Measurements from ENCODE around the gene HUWE1. TPM values are rescaled to one million over a fixed set of nuclear protein-coding genes. Genes with fewer than 3 reads are reported as not detected.
"Not testable (repeated sequence)": the region's sequence is repeated elsewhere in the genome, so short reads cannot be mapped to it uniquely, and the experiment has no call there.

The HUWE1 gene, protein sequence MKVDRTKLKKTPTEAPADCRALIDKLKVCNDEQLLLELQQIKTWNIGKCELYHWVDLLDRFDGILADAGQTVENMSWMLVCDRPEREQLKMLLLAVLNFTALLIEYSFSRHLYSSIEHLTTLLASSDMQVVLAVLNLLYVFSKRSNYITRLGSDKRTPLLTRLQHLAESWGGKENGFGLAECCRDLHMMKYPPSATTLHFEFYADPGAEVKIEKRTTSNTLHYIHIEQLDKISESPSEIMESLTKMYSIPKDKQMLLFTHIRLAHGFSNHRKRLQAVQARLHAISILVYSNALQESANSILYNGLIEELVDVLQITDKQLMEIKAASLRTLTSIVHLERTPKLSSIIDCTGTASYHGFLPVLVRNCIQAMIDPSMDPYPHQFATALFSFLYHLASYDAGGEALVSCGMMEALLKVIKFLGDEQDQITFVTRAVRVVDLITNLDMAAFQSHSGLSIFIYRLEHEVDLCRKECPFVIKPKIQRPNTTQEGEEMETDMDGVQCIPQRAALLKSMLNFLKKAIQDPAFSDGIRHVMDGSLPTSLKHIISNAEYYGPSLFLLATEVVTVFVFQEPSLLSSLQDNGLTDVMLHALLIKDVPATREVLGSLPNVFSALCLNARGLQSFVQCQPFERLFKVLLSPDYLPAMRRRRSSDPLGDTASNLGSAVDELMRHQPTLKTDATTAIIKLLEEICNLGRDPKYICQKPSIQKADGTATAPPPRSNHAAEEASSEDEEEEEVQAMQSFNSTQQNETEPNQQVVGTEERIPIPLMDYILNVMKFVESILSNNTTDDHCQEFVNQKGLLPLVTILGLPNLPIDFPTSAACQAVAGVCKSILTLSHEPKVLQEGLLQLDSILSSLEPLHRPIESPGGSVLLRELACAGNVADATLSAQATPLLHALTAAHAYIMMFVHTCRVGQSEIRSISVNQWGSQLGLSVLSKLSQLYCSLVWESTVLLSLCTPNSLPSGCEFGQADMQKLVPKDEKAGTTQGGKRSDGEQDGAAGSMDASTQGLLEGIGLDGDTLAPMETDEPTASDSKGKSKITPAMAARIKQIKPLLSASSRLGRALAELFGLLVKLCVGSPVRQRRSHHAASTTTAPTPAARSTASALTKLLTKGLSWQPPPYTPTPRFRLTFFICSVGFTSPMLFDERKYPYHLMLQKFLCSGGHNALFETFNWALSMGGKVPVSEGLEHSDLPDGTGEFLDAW (N-terminal part only)
- total RNA-seq = 204 TPM
- 1 to 10 TPM; 7.3 to 9.9 (median 8.7) TPM for polyA plus RNA-seq

- peaks cover 18% of the 10 kb centered on the region for H3K4me1 ChIP-seq (ENCODE audit: control insufficient read depth, insufficient read depth, low read length, poor library complexity, severe bottlenecking)
- DNase-seq = peak; percentile 73 to 85 (median 75)
- H3K27ac ChIP-seq (ENCODE audit: insufficient read depth, low read length, poor library complexity, severe bottlenecking) = peak within 1 kb of the TSS; percentile 83
- Mint-ChIP-seq H3K4me3 (peak within 1 kb of the TSS; percentile 92 to 96 (median 94)), H3K27ac (peak within 1 kb of the TSS; percentile 84 to 95 (median 93)), H3K36me3 (peaks cover 3% of the 10 kb centered on the region), H3K4me1 (peaks cover 0 to 40% (median 20%) of the 10 kb centered on the region in 4 donors), H3K9me3 (peaks cover 0 to 1% (median 0%) of the 10 kb centered on the region in 7 donors), H3K27me3 (peaks cover 5% of the 10 kb centered on the region)
- peaks cover 5% of the 10 kb centered on the region for H3K36me3 ChIP-seq (ENCODE audit: control insufficient read depth, insufficient read depth, low read length)
- peak within 1 kb of the TSS; percentile 90 for H3K4me3 ChIP-seq (ENCODE audit: low read depth, low read length)
- H3K9me3 ChIP-seq (ENCODE audit: control insufficient read depth in 2 of 2, low read length in 2 of 2) = no peaks in the 10 kb centered on the region
- ATAC-seq (ENCODE audit: low read depth in 2 of 2) = peak; percentile 35 to 41
- no peaks in the 10 kb centered on the region for H3K27me3 ChIP-seq (ENCODE audit: control insufficient read depth, insufficient read depth, low read length)
These were observed at the start of gene HUWE1 for GRCh38 chrX:53686151-53686885. Gene HUWE1, minus strand, starts transcription at chrX:53686719. Its CDS starts 32,612 bp downstream, at chrX:53654107.

DNA sequence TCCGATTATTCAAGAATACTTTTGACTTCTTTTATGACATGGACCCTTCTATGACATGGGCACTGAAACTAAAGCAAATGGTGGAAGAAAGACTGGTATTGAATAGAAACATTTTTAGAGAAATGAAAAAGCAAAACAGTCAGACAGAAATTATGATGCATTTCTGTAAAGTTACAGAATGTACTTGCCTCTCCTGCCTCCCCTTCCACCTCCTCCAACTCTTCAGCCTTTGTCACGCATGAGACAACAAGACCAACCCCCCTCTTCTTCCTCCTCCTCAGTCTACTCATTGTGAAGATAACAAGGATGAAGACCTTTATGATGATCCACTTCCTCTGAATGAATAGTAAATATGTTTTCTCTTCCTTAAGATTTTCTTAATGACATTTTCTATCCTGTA, 46.3 kb upstream of the HUWE1 start:
- peak overlapping the region in 1 of 3 donors; percentile 46 for H3K27ac Mint-ChIP-seq
- no peaks in the 10 kb centered on the region for H3K27me3 ChIP-seq (ENCODE audit: control insufficient read depth, insufficient read depth, low read length)
- H3K36me3 Mint-ChIP-seq = no peaks in the 10 kb centered on the region
- no peak overlapping the region for H3K27ac ChIP-seq (ENCODE audit: insufficient read depth, low read length, poor library complexity, severe bottlenecking)
- ATAC-seq (ENCODE audit: low read depth in 2 of 2) (no peak), DNase-seq (peak in 1 of 3 donors; percentile 34)
- H3K27me3 Mint-ChIP-seq = no peaks in the 10 kb centered on the region
- H3K36me3 ChIP-seq (ENCODE audit: control insufficient read depth, insufficient read depth, low read length) = no peaks in the 10 kb centered on the region
- H3K4me1 Mint-ChIP-seq = peaks cover 6 to 18% (median 12%) of the 10 kb centered on the region in 4 donors
- peaks cover 0 to 6% (median 0%) of the 10 kb centered on the region in 7 donors for H3K9me3 Mint-ChIP-seq
- H3K4me3 Mint-ChIP-seq = no peak overlapping the region
- no peaks in the 10 kb centered on the region for H3K9me3 ChIP-seq (ENCODE audit: control insufficient read depth in 2 of 2, low read length in 2 of 2)
- H3K4me3 ChIP-seq (ENCODE audit: low read depth, low read length) = no peak overlapping the region
- H3K4me1 ChIP-seq (ENCODE audit: control insufficient read depth, insufficient read depth, low read length, poor library complexity, severe bottlenecking) = peaks cover 5% of the 10 kb centered on the region

GRCh38 chrX:53729751-53730150, 43.2 kb upstream of the HUWE1 start:
- no peak overlapping the region for H3K27ac Mint-ChIP-seq
- no peak overlapping the region for H3K4me3 Mint-ChIP-seq
- Histone ChIP-seq H3K27ac (ENCODE audit: insufficient read depth, low read length, poor library complexity, severe bottlenecking) (no peak overlapping the region), H3K27me3 (ENCODE audit: control insufficient read depth, insufficient read depth, low read length) (no peaks in the 10 kb centered on the region), H3K4me1 (ENCODE audit: control insufficient read depth, insufficient read depth, low read length, poor library complexity, severe bottlenecking) (peaks cover 5% of the 10 kb centered on the region), H3K36me3 (ENCODE audit: control insufficient read depth, insufficient read depth, low read length) (no peaks in the 10 kb centered on the region), H3K4me3 (ENCODE audit: low read depth, low read length) (no peak overlapping the region), H3K9me3 (ENCODE audit: control insufficient read depth in 2 of 2, low read length in 2 of 2) (no peaks in the 10 kb centered on the region)
- H3K36me3 Mint-ChIP-seq = no peaks in the 10 kb centered on the region
- DNase-seq = no peak
- no peak for ATAC-seq (ENCODE audit: low read depth in 2 of 2)
- no peaks in the 10 kb centered on the region for H3K9me3 Mint-ChIP-seq
- no peaks in the 10 kb centered on the region for H3K27me3 Mint-ChIP-seq
- peaks cover 6 to 18% (median 9%) of the 10 kb centered on the region in 4 donors for H3K4me1 Mint-ChIP-seq

GRCh38 chrX:53728506-53728905, 42.0 kb upstream of the HUWE1 start:
- Histone ChIP-seq H3K4me1 (ENCODE audit: control insufficient read depth, insufficient read depth, low read length, poor library complexity, severe bottlenecking) (no peaks in the 10 kb centered on the region), H3K4me3 (ENCODE audit: low read depth, low read length) (no peak overlapping the region), H3K27me3 (ENCODE audit: control insufficient read depth, insufficient read depth, low read length) (no peaks in the 10 kb centered on the region), H3K9me3 (ENCODE audit: control insufficient read depth in 2 of 2, low read length in 2 of 2) (no peaks in the 10 kb centered on the region), H3K27ac (ENCODE audit: insufficient read depth, low read length, poor library complexity, severe bottlenecking) (no peak overlapping the region), H3K36me3 (ENCODE audit: control insufficient read depth, insufficient read depth, low read length) (no peaks in the 10 kb centered on the region)
- Mint-ChIP-seq H3K4me1 (peaks cover 0 to 10% (median 6%) of the 10 kb centered on the region in 4 donors), H3K9me3 (no peaks in the 10 kb centered on the region), H3K27me3 (no peaks in the 10 kb centered on the region), H3K36me3 (no peaks in the 10 kb centered on the region), H3K27ac (peak overlapping the region in 1 of 3 donors; percentile 6), H3K4me3 (no peak overlapping the region)
- DNase-seq (no peak), ATAC-seq (ENCODE audit: low read depth in 2 of 2) (no peak)

DNA sequence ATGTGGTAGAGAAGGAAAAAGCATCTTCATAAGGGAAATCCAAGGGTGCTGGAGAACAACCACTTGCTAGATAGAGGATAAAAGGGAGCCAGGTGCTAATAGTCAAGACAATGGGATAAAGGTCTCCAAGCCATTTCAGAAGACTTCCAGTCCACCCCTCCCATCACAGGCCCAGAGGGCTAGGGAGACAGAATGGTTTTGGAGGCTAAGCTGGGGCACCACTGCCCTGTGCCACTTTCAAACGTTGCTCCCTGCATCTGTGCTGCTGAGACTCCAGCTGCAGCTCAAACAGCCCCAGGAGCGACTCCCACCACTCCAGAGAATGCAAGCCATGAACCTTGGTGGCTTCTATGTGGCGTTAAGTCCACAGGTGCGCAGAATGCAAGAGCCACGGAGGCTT, 38.4 kb upstream of the HUWE1 start:
- no peaks in the 10 kb centered on the region for H3K4me1 ChIP-seq (ENCODE audit: control insufficient read depth, insufficient read depth, low read length, poor library complexity, severe bottlenecking)
- Mint-ChIP-seq H3K36me3 (no peaks in the 10 kb centered on the region), H3K4me3 (no peak overlapping the region), H3K9me3 (no peaks in the 10 kb centered on the region), H3K27me3 (no peaks in the 10 kb centered on the region), H3K4me1 (peaks cover 0 to 5% (median 1%) of the 10 kb centered on the region in 4 donors), H3K27ac (no peak overlapping the region)
- no peak for ATAC-seq (ENCODE audit: low read depth in 2 of 2)
- H3K36me3 ChIP-seq (ENCODE audit: control insufficient read depth, insufficient read depth, low read length) = no peaks in the 10 kb centered on the region
- H3K9me3 ChIP-seq (ENCODE audit: control insufficient read depth in 2 of 2, low read length in 2 of 2) = no peaks in the 10 kb centered on the region
- H3K27me3 ChIP-seq (ENCODE audit: control insufficient read depth, insufficient read depth, low read length) = no peaks in the 10 kb centered on the region
- no peak overlapping the region for H3K4me3 ChIP-seq (ENCODE audit: low read depth, low read length)
- no peak overlapping the region for H3K27ac ChIP-seq (ENCODE audit: insufficient read depth, low read length, poor library complexity, severe bottlenecking)
- no peak for DNase-seq

DNA sequence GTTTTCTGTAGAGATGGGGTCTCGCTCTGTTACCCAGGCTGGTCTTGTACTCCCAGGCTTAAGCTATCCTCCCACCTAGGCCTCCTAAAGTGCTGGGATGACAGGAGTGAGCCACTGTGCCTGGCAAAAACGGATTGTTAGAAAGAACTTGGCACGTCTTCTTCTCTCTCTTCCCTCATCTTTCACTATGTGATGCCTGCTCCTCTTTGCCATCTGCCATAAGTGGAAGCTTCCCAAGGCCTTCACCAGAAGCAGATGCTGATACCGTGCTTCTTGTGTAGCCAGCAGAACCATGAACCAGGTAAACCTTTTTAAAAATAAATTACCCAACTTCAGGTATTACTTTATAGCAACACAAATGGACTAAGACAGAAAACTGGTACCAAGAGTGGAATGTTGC, 36.9 kb upstream of the HUWE1 start:
- no peaks in the 10 kb centered on the region for H3K27me3 Mint-ChIP-seq
- H3K9me3 ChIP-seq (ENCODE audit: control insufficient read depth in 2 of 2, low read length in 2 of 2) = no peaks in the 10 kb centered on the region
- H3K27ac Mint-ChIP-seq = no peak overlapping the region
- no peaks in the 10 kb centered on the region for H3K27me3 ChIP-seq (ENCODE audit: control insufficient read depth, insufficient read depth, low read length)
- ATAC-seq (ENCODE audit: low read depth in 2 of 2) (no peak), DNase-seq (no peak)
- H3K4me3 Mint-ChIP-seq = no peak overlapping the region
- H3K4me3 ChIP-seq (ENCODE audit: low read depth, low read length) = no peak overlapping the region
- H3K4me1 ChIP-seq (ENCODE audit: control insufficient read depth, insufficient read depth, low read length, poor library complexity, severe bottlenecking) = peaks cover 4% of the 10 kb centered on the region
- H3K36me3 Mint-ChIP-seq = no peaks in the 10 kb centered on the region
- no peaks in the 10 kb centered on the region for H3K9me3 Mint-ChIP-seq
- no peaks in the 10 kb centered on the region for H3K36me3 ChIP-seq (ENCODE audit: control insufficient read depth, insufficient read depth, low read length)
- H3K27ac ChIP-seq (ENCODE audit: insufficient read depth, low read length, poor library complexity, severe bottlenecking) = no peak overlapping the region
- H3K4me1 Mint-ChIP-seq = peaks cover under 1 to 7% (median 3%) of the 10 kb centered on the region in 4 donors

- H3K27ac Mint-ChIP-seq; H3K9me3 Mint-ChIP-seq; H3K9me3 ChIP-seq (ENCODE audit: control insufficient read depth in 2 of 2, low read length in 2 of 2); H3K36me3 Mint-ChIP-seq; H3K4me3 ChIP-seq (ENCODE audit: low read depth, low read length); H3K36me3 ChIP-seq (ENCODE audit: control insufficient read depth, insufficient read depth, low read length); ATAC-seq (ENCODE audit: low read depth in 2 of 2); H3K27me3 Mint-ChIP-seq; H3K27ac ChIP-seq (ENCODE audit: insufficient read depth, low read length, poor library complexity, severe bottlenecking); H3K4me3 Mint-ChIP-seq; DNase-seq; H3K27me3 ChIP-seq (ENCODE audit: control insufficient read depth, insufficient read depth, low read length): not testable (repeated sequence)
- peaks cover 20% of the 10 kb centered on the region for H3K4me1 ChIP-seq (ENCODE audit: control insufficient read depth, insufficient read depth, low read length, poor library complexity, severe bottlenecking)
- H3K4me1 Mint-ChIP-seq = peaks cover 8 to 20% (median 14%) of the 10 kb centered on the region in 4 donors
These were observed 35.1 kb upstream of the HUWE1 start for GRCh38 chrX:53721610-53722009.

Data from CD4-positive, CD25-positive, alpha-beta regulatory T cell (primary cell).